ENCODE data around the gene NDUFA6.
"Not testable (repeated sequence)": the region's sequence is repeated elsewhere in the genome, so short reads cannot be mapped to it uniquely, and the experiment has no call there.

NDUFA6 gene

DNA sequence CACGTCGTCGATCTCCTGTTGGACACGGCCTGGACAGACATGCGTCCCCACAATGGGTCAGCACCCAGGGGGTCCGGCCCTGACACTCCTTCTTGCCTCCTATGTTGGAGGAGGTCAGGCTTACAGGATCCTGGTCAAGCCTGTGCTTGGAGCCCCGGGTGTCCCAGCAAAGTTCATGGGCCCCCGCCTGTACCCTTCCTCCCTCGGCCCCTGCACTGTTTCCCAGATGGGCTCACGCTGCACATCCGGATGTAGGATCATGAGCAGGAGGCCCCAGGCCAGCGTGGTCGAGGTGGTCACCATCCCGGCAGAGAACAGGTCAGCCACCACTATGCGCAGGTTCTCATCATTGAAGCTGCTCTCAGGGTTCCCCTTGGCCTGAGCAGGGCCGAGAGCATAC, 37.0 kb upstream of the NDUFA6 start:
- Histone ChIP-seq H3K4me3 (ENCODE audit: low read depth, low read length) (no peak overlapping the region), H3K27ac (ENCODE audit: extremely low read depth, low read depth, low read length) (no peak overlapping the region), H3K36me3 (ENCODE audit: control insufficient read depth in 2 of 2, insufficient read depth in 1 of 2, low read length in 2 of 2) (no peaks in the 10 kb centered on the region), H3K9me3 (ENCODE audit: control insufficient read depth, insufficient read depth, low read depth, low read length) (no peaks in the 10 kb centered on the region), H3K4me1 (ENCODE audit: control insufficient read depth, insufficient read depth, low read length) (no peaks in the 10 kb centered on the region)
- CTCF ChIA-PET: no interaction called here
- TF ChIP-seq KLF8 (tag by site-specific recombination; IDR thresholded peaks at IDR 0.05) (no peak), ZBTB8A (tag by site-specific recombination; IDR thresholded peaks at IDR 0.05) (no peak), ZNF324 (tag by site-specific recombination; IDR thresholded peaks at IDR 0.05) (no peak), YY1 (tag by site-specific recombination; IDR thresholded peaks at IDR 0.05) (no peak), ZNF221 (tag by site-specific recombination; IDR thresholded peaks at IDR 0.05; ENCODE audit: borderline replicate concordance) (no peak), ZNF248 (tag by site-specific recombination; IDR thresholded peaks at IDR 0.05) (no peak), ZNF157 (tag by site-specific recombination; IDR thresholded peaks at IDR 0.05) (no peak), TCF7L2 (IDR thresholded peaks at IDR 0.05; ENCODE audit: borderline replicate concordance, low read depth, low read length) (no peak), MYNN (tag by site-specific recombination; IDR thresholded peaks at IDR 0.05; ENCODE audit: borderline replicate concordance) (no peak), ZNF514 (tag by site-specific recombination; IDR thresholded peaks at IDR 0.05) (no peak), KLF1 (tag by site-specific recombination; IDR thresholded peaks at IDR 0.05) (no peak), ZNF571 (tag by site-specific recombination; IDR thresholded peaks at IDR 0.05) (no peak)
- TF ChIP-seq, protein P1, sequence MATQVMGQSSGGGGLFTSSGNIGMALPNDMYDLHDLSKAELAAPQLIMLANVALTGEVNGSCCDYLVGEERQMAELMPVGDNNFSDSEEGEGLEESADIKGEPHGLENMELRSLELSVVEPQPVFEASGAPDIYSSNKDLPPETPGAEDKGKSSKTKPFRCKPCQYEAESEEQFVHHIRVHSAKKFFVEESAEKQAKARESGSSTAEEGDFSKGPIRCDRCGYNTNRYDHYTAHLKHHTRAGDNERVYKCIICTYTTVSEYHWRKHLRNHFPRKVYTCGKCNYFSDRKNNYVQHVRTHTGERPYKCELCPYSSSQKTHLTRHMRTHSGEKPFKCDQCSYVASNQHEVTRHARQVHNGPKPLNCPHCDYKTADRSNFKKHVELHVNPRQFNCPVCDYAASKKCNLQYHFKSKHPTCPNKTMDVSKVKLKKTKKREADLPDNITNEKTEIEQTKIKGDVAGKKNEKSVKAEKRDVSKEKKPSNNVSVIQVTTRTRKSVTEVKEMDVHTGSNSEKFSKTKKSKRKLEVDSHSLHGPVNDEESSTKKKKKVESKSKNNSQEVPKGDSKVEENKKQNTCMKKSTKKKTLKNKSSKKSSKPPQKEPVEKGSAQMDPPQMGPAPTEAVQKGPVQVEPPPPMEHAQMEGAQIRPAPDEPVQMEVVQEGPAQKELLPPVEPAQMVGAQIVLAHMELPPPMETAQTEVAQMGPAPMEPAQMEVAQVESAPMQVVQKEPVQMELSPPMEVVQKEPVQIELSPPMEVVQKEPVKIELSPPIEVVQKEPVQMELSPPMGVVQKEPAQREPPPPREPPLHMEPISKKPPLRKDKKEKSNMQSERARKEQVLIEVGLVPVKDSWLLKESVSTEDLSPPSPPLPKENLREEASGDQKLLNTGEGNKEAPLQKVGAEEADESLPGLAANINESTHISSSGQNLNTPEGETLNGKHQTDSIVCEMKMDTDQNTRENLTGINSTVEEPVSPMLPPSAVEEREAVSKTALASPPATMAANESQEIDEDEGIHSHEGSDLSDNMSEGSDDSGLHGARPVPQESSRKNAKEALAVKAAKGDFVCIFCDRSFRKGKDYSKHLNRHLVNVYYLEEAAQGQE (tag by site-specific recombination; IDR thresholded peaks at IDR 0.05): no peak
- TF ChIP-seq, protein P2, sequence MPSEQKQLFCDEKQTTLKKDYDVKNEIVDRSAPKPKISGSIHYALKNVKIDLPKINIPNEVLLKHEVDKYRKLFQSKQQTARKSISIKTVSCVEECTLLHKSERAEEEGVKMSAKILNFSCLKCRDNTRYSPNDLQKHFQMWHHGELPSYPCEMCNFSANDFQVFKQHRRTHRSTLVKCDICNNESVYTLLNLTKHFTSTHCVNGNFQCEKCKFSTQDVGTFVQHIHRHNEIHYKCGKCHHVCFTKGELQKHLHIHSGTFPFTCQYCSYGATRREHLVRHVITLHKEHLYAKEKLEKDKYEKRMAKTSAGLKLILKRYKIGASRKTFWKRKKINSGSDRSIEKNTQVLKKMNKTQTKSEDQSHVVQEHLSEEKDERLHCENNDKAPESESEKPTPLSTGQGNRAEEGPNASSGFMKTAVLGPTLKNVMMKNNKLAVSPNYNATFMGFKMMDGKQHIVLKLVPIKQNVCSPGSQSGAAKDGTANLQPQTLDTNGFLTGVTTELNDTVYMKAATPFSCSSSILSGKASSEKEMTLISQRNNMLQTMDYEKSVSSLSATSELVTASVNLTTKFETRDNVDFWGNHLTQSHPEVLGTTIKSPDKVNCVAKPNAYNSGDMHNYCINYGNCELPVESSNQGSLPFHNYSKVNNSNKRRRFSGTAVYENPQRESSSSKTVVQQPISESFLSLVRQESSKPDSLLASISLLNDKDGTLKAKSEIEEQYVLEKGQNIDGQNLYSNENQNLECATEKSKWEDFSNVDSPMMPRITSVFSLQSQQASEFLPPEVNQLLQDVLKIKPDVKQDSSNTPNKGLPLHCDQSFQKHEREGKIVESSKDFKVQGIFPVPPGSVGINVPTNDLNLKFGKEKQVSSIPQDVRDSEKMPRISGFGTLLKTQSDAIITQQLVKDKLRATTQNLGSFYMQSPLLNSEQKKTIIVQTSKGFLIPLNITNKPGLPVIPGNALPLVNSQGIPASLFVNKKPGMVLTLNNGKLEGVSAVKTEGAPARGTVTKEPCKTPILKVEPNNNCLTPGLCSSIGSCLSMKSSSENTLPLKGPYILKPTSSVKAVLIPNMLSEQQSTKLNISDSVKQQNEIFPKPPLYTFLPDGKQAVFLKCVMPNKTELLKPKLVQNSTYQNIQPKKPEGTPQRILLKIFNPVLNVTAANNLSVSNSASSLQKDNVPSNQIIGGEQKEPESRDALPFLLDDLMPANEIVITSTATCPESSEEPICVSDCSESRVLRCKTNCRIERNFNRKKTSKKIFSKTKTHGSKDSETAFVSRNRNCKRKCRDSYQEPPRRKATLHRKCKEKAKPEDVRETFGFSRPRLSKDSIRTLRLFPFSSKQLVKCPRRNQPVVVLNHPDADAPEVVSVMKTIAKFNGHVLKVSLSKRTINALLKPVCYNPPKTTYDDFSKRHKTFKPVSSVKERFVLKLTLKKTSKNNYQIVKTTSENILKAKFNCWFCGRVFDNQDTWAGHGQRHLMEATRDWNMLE (tag by site-specific recombination; conservative IDR thresholded peaks at IDR 0.05; ENCODE audit: low read depth): no peak
- TF ChIP-seq, protein P3, sequence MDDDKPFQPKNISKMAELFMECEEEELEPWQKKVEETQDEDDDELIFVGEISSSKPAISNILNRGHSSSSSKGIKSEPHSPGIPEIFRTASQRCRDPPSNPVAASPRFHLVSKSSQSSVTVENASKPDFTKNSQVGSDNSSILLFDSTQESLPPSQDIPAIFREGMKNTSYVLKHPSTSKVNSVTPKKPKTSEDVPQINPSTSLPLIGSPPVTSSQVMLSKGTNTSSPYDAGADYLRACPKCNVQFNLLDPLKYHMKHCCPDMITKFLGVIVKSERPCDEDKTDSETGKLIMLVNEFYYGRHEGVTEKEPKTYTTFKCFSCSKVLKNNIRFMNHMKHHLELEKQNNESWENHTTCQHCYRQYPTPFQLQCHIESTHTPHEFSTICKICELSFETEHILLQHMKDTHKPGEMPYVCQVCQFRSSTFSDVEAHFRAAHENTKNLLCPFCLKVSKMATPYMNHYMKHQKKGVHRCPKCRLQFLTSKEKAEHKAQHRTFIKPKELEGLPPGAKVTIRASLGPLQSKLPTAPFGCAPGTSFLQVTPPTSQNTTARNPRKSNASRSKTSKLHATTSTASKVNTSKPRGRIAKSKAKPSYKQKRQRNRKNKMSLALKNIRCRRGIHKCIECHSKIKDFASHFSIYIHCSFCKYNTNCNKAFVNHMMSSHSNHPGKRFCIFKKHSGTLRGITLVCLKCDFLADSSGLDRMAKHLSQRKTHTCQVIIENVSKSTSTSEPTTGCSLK (tag by site-specific recombination; IDR thresholded peaks at IDR 0.05): no peak
- TF ChIP-seq, protein P4, sequence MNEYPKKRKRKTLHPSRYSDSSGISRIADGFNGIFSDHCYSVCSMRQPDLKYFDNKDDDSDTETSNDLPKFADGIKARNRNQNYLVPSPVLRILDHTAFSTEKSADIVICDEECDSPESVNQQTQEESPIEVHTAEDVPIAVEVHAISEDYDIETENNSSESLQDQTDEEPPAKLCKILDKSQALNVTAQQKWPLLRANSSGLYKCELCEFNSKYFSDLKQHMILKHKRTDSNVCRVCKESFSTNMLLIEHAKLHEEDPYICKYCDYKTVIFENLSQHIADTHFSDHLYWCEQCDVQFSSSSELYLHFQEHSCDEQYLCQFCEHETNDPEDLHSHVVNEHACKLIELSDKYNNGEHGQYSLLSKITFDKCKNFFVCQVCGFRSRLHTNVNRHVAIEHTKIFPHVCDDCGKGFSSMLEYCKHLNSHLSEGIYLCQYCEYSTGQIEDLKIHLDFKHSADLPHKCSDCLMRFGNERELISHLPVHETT (tag by site-specific recombination; IDR thresholded peaks at IDR 0.05): no peak
- TF ChIP-seq, protein P5, sequence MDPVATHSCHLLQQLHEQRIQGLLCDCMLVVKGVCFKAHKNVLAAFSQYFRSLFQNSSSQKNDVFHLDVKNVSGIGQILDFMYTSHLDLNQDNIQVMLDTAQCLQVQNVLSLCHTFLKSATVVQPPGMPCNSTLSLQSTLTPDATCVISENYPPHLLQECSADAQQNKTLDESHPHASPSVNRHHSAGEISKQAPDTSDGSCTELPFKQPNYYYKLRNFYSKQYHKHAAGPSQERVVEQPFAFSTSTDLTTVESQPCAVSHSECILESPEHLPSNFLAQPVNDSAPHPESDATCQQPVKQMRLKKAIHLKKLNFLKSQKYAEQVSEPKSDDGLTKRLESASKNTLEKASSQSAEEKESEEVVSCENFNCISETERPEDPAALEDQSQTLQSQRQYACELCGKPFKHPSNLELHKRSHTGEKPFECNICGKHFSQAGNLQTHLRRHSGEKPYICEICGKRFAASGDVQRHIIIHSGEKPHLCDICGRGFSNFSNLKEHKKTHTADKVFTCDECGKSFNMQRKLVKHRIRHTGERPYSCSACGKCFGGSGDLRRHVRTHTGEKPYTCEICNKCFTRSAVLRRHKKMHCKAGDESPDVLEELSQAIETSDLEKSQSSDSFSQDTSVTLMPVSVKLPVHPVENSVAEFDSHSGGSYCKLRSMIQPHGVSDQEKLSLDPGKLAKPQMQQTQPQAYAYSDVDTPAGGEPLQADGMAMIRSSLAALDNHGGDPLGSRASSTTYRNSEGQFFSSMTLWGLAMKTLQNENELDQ (tag by site-specific recombination; IDR thresholded peaks at IDR 0.05; ENCODE audit: low read depth): no peak
- POLR2A ChIA-PET: no interaction called here

DNA sequence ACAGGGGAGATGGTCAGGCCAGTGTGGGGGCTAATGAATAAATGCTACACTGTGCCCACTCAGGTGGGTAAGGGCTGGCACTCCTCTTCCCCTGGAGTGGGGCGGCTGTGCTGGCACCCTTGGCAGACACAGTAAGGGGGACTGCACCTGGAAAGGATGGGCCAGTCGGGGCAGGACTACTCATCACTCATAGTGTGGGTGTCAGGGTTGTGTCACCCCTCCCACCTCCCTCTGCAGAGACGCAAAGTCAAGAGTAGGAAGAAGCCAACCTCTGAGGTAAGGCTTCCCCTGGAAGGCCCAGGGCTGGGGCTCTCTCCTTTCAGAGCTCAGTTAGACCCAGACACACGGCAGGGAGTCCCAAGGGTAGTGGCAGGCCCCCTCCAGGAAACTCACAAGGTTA, 33.0 kb upstream of the NDUFA6 start:
- H3K4me1 ChIP-seq (ENCODE audit: control insufficient read depth, insufficient read depth, low read length); H3K36me3 ChIP-seq (ENCODE audit: control insufficient read depth in 2 of 2, insufficient read depth in 1 of 2, low read length in 2 of 2); CTCF ChIA-PET; H3K4me3 ChIP-seq (ENCODE audit: low read depth, low read length); H3K9me3 ChIP-seq (ENCODE audit: control insufficient read depth, insufficient read depth, low read depth, low read length); H3K27ac ChIP-seq (ENCODE audit: extremely low read depth, low read depth, low read length); POLR2A ChIA-PET: not testable (repeated sequence)
